Measurements from ENCODE around the gene TYK2. TPM values are rescaled to one million over a fixed set of nuclear protein-coding genes. Genes with fewer than 3 reads are reported as not detected.

Gene TYK2
- total RNA-seq, 6 experiments from 2014 or later: 63.9 to 106 (median 72.9) TPM

- Histone ChIP-seq H3K27me3 (no peaks in the 10 kb centered on the region), H3K4me1 (no peaks in the 10 kb centered on the region), H3K36me3 (peaks cover 0 to 53% (median 11%) of the 10 kb centered on the region in 4 donors), H3K4me3 (no peak overlapping the region), H3K27ac (no peak overlapping the region), H3K9me3 (no peaks in the 10 kb centered on the region)
- DNase-seq: no peak
- TF ChIP-seq POLR2A (IDR thresholded peaks at IDR 0.05): no peak
- TF ChIP-seq CTCF (IDR thresholded peaks at IDR 0.05): no peak
- no CpG with 5 or more reads among the region's 18 CpGs for WGBS (ENCODE audit: insufficient coverage, low coverage, low lambda C conversion rate, missing lambda C conversion rate)
- intact Hi-C loops (cut with DNase I): no loop called here
- ATAC-seq: no peak
Observed at GRCh38 chr19:10362259-10362658, 18.1 kb downstream of the TYK2 start.

GRCh38 chr19:10361569-10362011 lies 18.8 kb downstream of the TYK2 start:
- TF ChIP-seq CTCF (IDR thresholded peaks at IDR 0.05) (no peak), POLR2A (IDR thresholded peaks at IDR 0.05) (no peak)
- DNase-seq: no peak
- no peaks in the 10 kb centered on the region for H3K4me1 ChIP-seq

GRCh38 chr19:10356431-10356830 lies 23.9 kb downstream of the TYK2 start:
- H3K27ac ChIP-seq: no peak overlapping the region
- WGBS (ENCODE audit: insufficient coverage, low coverage, low lambda C conversion rate, missing lambda C conversion rate): no CpG with 5 or more reads among the region's 12 CpGs
- H3K36me3 ChIP-seq: peaks cover 0 to 44% (median 10%) of the 10 kb centered on the region in 4 donors
- peaks cover 0 to 17% (median 4%) of the 10 kb centered on the region in 4 donors for H3K4me1 ChIP-seq
- ATAC-seq (no peak), DNase-seq (no peak)
- no peak overlapping the region for H3K4me3 ChIP-seq
- TF ChIP-seq CTCF (IDR thresholded peaks at IDR 0.05): no peak
- TF ChIP-seq POLR2A (IDR thresholded peaks at IDR 0.05): no peak
- no peaks in the 10 kb centered on the region for H3K9me3 ChIP-seq
- H3K27me3 ChIP-seq: no peaks in the 10 kb centered on the region
- intact Hi-C loops (cut with DNase I): no loop called here

More at GRCh38 chr19:10361569-10362011, 18.8 kb downstream of the TYK2 start:
- WGBS (ENCODE audit: insufficient coverage, low coverage, low lambda C conversion rate, missing lambda C conversion rate): 100% methylated on average over 1 of the region's 16 CpGs
- no peak overlapping the region for H3K4me3 ChIP-seq
- no peak overlapping the region for H3K27ac ChIP-seq
- H3K27me3 ChIP-seq: no peaks in the 10 kb centered on the region
- intact Hi-C loops (cut with DNase I): no loop called here
- ATAC-seq: peak in 1 of 4 donors; percentile 12
- no peaks in the 10 kb centered on the region for H3K9me3 ChIP-seq
- peaks cover 0 to 52% (median 9%) of the 10 kb centered on the region in 4 donors for H3K36me3 ChIP-seq

GRCh38 chr19:10353793-10354391 lies 26.5 kb downstream of the TYK2 start:
- Histone ChIP-seq H3K27me3 (no peaks in the 10 kb centered on the region), H3K4me1 (peaks cover 0 to 17% (median 4%) of the 10 kb centered on the region in 4 donors), H3K4me3 (peak overlapping the region; percentile 14 to 49 (median 41)), H3K36me3 (peaks cover 0 to 38% (median 10%) of the 10 kb centered on the region in 4 donors), H3K27ac (peak overlapping the region in 2 of 3 donors; percentile 85 to 88), H3K9me3 (no peaks in the 10 kb centered on the region)
- TF ChIP-seq CTCF (IDR thresholded peaks at IDR 0.05): no peak
- TF ChIP-seq POLR2A (IDR thresholded peaks at IDR 0.05): no peak
- intact Hi-C loops (cut with DNase I): no loop called here
- ATAC-seq: peak; percentile 37 to 67 (median 53)
- no CpG with 5 or more reads among the region's 32 CpGs for WGBS (ENCODE audit: insufficient coverage, low coverage, low lambda C conversion rate, missing lambda C conversion rate)
- DNase-seq: peak; percentile 52 to 83 (median 68)
